ENCODE results near the gene MYO5A. TPM values are rescaled to one million over a fixed set of nuclear protein-coding genes. Genes with fewer than 3 reads are reported as not detected.
"Not testable (repeated sequence)": the region's sequence is repeated elsewhere in the genome, so short reads cannot be mapped to it uniquely, and the experiment has no call there.

MYO5A gene
- total and polyA plus RNA-seq, 9 donors, result 3.8 to 26.5 (median 15.1) TPM

DNA sequence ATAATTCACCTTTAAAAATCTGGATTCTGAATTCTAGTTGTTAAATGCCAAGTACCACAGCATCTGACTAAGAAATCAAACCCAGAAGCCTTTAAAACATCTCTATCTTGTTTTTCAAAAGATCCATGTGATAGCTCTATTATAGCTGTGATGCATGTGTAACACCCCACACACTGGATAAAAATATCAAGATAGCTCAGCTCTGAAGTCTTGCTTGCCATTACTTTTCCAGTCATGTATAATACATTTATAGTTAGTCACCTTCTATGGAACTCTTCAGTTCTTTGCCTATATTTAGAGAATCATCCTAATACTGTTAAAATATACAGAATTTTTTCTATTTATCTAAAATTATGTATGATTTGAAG, 28.6 kb upstream of the MYO5A start:
- no peaks in the 10 kb centered on the region for H3K27me3 ChIP-seq
- H3K27ac ChIP-seq, result no peak overlapping the region
- intact Hi-C loops (cut with DNase I), result no loop called here
- H3K36me3 ChIP-seq, result no peaks in the 10 kb centered on the region
- H3K9me3 ChIP-seq, result no peaks in the 10 kb centered on the region
- no peak for TF ChIP-seq CTCF (IDR thresholded peaks at IDR 0.05)
- no peak for TF ChIP-seq EP300 (IDR thresholded peaks at IDR 0.05)
- TF ChIP-seq POLR2A (IDR thresholded peaks at IDR 0.05), result no peak
- no peak overlapping the region for H3K4me3 ChIP-seq
- DNase-seq, result no peak
- H3K4me1 ChIP-seq (ENCODE audit: insufficient read depth), result peaks cover 7% of the 10 kb centered on the region

GRCh38 chr15:52556524-52557273, 28.0 kb upstream of the MYO5A start:
- H3K4me3 ChIP-seq, result no peak overlapping the region
- 70 to 78% (median 77%) methylated on average over 3 of the region's 3 CpGs for WGBS, 3 donors
- no peak overlapping the region for H3K27ac ChIP-seq
- DNase-seq, result no peak
- intact Hi-C loops (cut with DNase I), result no loop called here
- TF ChIP-seq EP300 (IDR thresholded peaks at IDR 0.05), result no peak
- no peak for TF ChIP-seq CTCF (IDR thresholded peaks at IDR 0.05)
- TF ChIP-seq POLR2A (IDR thresholded peaks at IDR 0.05), result no peak
- H3K9me3 ChIP-seq, result no peaks in the 10 kb centered on the region
- H3K27me3 ChIP-seq, result no peaks in the 10 kb centered on the region
- peaks cover 8% of the 10 kb centered on the region for H3K4me1 ChIP-seq (ENCODE audit: insufficient read depth)
- no peaks in the 10 kb centered on the region for H3K36me3 ChIP-seq

DNA sequence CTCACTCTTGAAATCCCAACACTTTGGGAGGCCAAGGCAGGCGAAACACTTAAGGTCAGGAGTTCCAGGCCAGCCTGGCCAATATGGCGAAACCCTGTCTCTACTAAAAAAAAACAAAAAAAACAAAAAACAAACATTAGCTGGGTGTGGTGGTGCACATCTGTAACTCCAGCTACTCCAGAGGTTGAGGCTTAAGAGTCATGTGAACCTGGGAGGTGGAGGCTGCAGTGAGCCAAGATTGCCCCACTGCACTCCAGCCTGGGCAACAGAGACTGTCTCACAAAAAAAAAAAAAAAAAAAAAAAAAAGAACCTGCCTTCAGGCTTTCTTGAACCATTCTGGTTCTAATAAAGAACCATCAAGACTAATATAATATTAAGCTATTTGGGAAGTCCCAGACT, 23.6 kb upstream of the MYO5A start:
- no peak overlapping the region for H3K4me3 ChIP-seq
- H3K4me1 ChIP-seq (ENCODE audit: insufficient read depth), result peaks cover 1% of the 10 kb centered on the region
- intact Hi-C loops (cut with DNase I), result no loop called here
- H3K27me3 ChIP-seq, result no peaks in the 10 kb centered on the region
- no peak for DNase-seq
- H3K9me3 ChIP-seq, result no peaks in the 10 kb centered on the region
- TF ChIP-seq POLR2A (IDR thresholded peaks at IDR 0.05) (no peak), EP300 (IDR thresholded peaks at IDR 0.05) (no peak), CTCF (IDR thresholded peaks at IDR 0.05) (no peak)
- no peak overlapping the region for H3K27ac ChIP-seq
- 90 to 97% (median 93%) methylated on average over 2 of the region's 2 CpGs for WGBS, 3 donors
- no peaks in the 10 kb centered on the region for H3K36me3 ChIP-seq

- TF ChIP-seq EP300 (IDR thresholded peaks at IDR 0.05) (no peak), CTCF (IDR thresholded peaks at IDR 0.05) (no peak), POLR2A (IDR thresholded peaks at IDR 0.05) (no peak)
- Histone ChIP-seq H3K4me3 (no peak overlapping the region), H3K4me1 (ENCODE audit: insufficient read depth) (peaks cover 1% of the 10 kb centered on the region), H3K27me3 (no peaks in the 10 kb centered on the region), H3K9me3 (no peaks in the 10 kb centered on the region), H3K27ac (no peak overlapping the region), H3K36me3 (no peaks in the 10 kb centered on the region)
- DNase-seq, result no peak
- WGBS, 3 donors, result 55 to 83% (median 76%) methylated on average over 6 of the region's 6 CpGs
- intact Hi-C loops (cut with DNase I), result no loop called here
These were observed 23.1 kb upstream of the MYO5A start for GRCh38 chr15:52551762-52552161.

DNA sequence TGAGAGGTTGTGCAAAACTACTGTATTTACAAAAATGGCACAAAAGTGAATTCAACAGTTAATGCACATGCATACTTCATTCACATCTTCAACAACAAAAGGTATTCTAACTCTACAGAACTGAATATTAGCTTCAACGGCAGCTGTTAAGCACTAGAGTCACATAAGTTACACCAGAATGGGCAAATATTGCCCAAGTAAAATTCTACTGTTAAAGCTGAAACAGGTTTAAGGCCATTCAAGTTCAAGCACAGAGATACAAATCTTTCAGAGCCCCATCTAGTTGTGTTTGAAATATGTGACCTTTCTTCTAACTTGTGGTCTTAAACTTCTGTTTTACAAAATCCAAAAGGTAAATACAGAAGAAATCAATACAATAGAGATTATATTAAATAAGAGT, 22.5 kb upstream of the MYO5A start:
- intact Hi-C loops (cut with DNase I); H3K27me3 ChIP-seq: not testable (repeated sequence)

More for the DNA sequence above, 22.5 kb upstream of the MYO5A start:
- H3K36me3 ChIP-seq; H3K27ac ChIP-seq; H3K4me1 ChIP-seq (ENCODE audit: insufficient read depth); DNase-seq; H3K9me3 ChIP-seq; H3K4me3 ChIP-seq: not testable (repeated sequence)
- WGBS, 3 donors, result 85 to 100% (median 90%) methylated on average over 1 of the region's 1 CpG
